ENCODE results near the gene UFD1.
A peak's percentile ranks its signal among the peaks of the same experiment; 100 is the strongest.

Gene UFD1

DNA sequence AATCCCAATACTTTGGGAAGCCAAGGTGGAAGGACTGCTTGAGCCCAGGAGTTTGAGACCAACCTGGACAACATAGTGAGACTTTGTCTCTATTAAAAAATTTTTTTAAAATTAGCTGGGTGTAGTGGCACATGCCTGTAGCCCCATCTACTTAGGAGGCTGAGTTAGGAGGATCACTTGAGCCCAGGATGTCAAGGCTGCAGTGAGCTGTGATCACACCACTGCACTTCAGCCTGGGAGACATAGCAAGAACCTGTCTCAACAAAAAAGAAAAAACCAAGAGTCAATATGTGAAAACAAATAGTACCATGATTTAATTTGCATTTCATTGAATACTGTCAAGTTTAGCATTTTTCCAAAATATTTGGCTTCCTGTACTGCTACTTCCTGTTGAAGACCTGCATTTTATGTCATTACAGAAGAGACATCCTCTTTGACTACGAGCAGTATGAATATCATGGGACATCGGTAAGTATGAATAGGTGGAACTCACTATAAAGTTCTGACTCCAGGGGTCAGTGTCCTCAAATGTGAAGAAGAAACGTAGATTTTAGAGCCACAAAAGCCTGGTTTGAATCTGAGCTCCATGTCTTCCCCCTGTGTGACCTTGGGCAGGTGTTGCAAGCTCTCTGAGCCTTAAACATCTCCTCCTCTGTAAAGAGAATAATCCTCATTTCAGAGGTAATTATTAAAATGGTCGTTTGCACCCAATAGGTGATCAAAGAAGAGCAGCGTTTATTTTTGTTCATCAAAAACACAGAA is 16.8 kb upstream of the UFD1 start:
- H3K4me1 Mint-ChIP-seq, result peaks cover 10% of the 10 kb centered on the region
- H3K27ac Mint-ChIP-seq, result peak overlapping the region; percentile 13
- H3K36me3 Mint-ChIP-seq, result peaks cover 37% of the 10 kb centered on the region
- no peaks in the 10 kb centered on the region for H3K9me3 Mint-ChIP-seq
- no peak for DNase-seq
- no peaks in the 10 kb centered on the region for H3K27me3 Mint-ChIP-seq
- H3K4me3 Mint-ChIP-seq, result no peak overlapping the region
- CTCF ChIA-PET, result interaction anchor here (0.7 to 4.2 kb wide), 5 partner anchors 10 to 136 kb away, joined by 3 to 29 read pairs (median 5); no protein-coding TSS in a partner anchor

- H3K36me3 Mint-ChIP-seq, result peaks cover 38% of the 10 kb centered on the region
- H3K27me3 Mint-ChIP-seq, result no peaks in the 10 kb centered on the region
- CTCF ChIA-PET, result no interaction called here
- H3K4me1 Mint-ChIP-seq, result peaks cover 12% of the 10 kb centered on the region
- DNase-seq, result no peak
- H3K27ac Mint-ChIP-seq, result peak overlapping the region; percentile 33
- no peaks in the 10 kb centered on the region for H3K9me3 Mint-ChIP-seq
- H3K4me3 Mint-ChIP-seq, result no peak overlapping the region
Observed at GRCh38 chr22:19494676-19495173, 15.7 kb upstream of the UFD1 start.

- Mint-ChIP-seq H3K36me3 (peaks cover 40% of the 10 kb centered on the region), H3K9me3 (no peaks in the 10 kb centered on the region), H3K4me1 (peaks cover 12% of the 10 kb centered on the region), H3K27me3 (no peaks in the 10 kb centered on the region), H3K27ac (no peak overlapping the region), H3K4me3 (no peak overlapping the region)
- CTCF ChIA-PET, result interaction anchor here (1.0 kb wide), 1 partner anchor 136 kb away, joined by 3 read pairs; no protein-coding TSS in a partner anchor
- DNase-seq, result no peak
Observed at GRCh38 chr22:19494001-19494560, 15.1 kb upstream of the UFD1 start.

DNA sequence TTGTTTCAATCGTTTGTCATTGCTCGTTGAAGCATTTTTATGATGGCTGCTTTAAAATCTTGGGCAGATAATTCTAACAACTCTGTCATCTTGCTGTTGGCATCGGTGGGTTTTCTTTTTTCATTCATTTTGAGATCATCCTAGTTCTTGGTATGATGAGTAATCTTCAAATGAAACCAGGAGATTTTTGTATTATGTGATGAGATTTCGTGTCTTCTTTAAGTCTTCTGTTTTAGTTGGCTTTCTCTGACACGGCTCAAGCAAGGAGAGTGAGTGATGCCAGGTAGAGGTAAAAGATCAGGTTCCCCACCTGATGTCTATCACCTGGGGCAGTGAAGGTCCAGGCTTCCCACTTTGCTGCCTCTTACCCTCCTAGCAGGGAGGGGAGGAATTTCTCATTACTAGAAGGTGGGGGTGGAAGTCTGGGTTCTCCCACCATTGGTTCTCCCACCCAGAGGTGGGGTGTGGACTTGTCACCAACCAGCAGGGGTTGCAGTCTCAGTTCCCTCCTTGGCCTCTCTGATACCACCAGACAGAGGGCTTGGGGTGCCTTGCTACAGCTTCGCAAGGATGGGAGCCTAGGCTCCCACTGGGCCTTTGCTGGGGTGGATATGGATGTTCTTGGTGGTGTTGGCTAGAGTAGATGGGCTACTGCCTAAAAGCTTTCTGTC is 13.6 kb upstream of the UFD1 start:
- Mint-ChIP-seq H3K4me3 (no peak overlapping the region), H3K27ac (no peak overlapping the region), H3K4me1 (peaks cover 12% of the 10 kb centered on the region), H3K27me3 (no peaks in the 10 kb centered on the region), H3K36me3 (peaks cover 37% of the 10 kb centered on the region), H3K9me3 (no peaks in the 10 kb centered on the region)
- CTCF ChIA-PET, result interaction anchor here (0.6 to 1.0 kb wide), 2 partner anchors 137 to 272 kb away, joined by 3 read pairs; no protein-coding TSS in a partner anchor
- DNase-seq, result no peak

- CTCF ChIA-PET, result interaction anchor here (0.7 kb wide), 1 partner anchor 128 kb away, joined by 3 read pairs; no protein-coding TSS in a partner anchor
- Mint-ChIP-seq H3K27me3 (no peaks in the 10 kb centered on the region), H3K27ac (no peak overlapping the region), H3K9me3 (no peaks in the 10 kb centered on the region), H3K36me3 (peaks cover 32% of the 10 kb centered on the region), H3K4me1 (peaks cover 8% of the 10 kb centered on the region), H3K4me3 (no peak overlapping the region)
- no peak for DNase-seq
Observed at GRCh38 chr22:19490628-19491230, 11.7 kb upstream of the UFD1 start.

DNA sequence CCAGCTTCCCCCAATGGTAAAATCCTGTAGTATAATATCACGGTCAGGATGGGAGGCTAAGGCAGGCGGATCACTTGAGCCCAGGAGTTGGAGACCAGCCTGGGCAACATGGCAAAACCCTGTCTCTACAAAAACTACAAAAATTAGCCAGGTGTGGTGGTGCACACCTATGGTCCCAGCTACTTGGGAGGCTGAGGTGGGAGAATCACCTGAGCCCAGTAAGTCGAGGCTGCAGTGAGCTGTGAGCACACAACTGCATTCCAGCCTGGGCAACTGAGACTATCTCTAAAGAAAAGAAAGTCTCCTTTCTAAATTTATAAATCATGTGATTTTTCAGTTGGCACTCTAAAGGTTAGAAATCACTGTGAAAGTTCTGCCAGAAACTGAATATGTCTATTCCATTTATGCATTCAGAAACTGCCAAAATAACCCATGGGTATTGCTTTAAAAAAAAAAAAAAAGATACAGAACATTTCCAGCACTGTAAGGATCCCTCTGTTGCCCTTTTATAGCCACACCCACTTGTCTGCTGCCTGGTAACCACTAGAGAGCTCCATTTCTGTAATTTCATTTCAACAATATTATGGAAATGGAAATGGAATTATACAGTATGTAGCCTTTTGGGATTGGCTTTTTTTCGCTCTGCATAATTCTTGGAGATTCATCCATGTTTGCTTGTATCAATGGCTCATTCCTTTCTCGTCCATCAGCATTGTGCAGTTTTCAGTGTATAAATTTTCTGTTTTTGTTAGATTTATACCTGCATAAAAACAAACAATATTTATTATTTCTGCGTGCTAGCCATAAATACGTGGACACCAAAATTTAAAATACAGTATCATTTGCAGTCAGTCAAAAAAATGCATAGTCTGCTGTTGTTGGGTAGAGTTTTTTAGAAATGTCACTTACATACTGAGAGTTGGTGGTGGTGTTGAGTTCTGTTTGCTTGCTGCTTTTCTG is 10.2 kb upstream of the UFD1 start:
- Mint-ChIP-seq H3K27ac (no peak overlapping the region), H3K4me3 (no peak overlapping the region), H3K27me3 (no peaks in the 10 kb centered on the region), H3K4me1 (peaks cover 5% of the 10 kb centered on the region), H3K9me3 (no peaks in the 10 kb centered on the region), H3K36me3 (peaks cover 41% of the 10 kb centered on the region)
- no peak for DNase-seq
- CTCF ChIA-PET, result no interaction called here

GRCh38 chr22:19488285-19488684 is 9.3 kb upstream of the UFD1 start:
- peaks cover 7% of the 10 kb centered on the region for H3K4me1 Mint-ChIP-seq
- H3K9me3 Mint-ChIP-seq, result no peaks in the 10 kb centered on the region
- H3K4me3 Mint-ChIP-seq, result no peak overlapping the region
- no peak overlapping the region for H3K27ac Mint-ChIP-seq
- peaks cover 43% of the 10 kb centered on the region for H3K36me3 Mint-ChIP-seq
- CTCF ChIA-PET, result interaction anchor here (1.0 to 1.2 kb wide), 2 partner anchors 9 to 142 kb away, joined by 3 read pairs; no protein-coding TSS in a partner anchor
- no peak for DNase-seq
- H3K27me3 Mint-ChIP-seq, result no peaks in the 10 kb centered on the region

- H3K4me3 Mint-ChIP-seq, result no peak overlapping the region
- H3K27ac Mint-ChIP-seq, result no peak overlapping the region
- no peak for DNase-seq
- no peaks in the 10 kb centered on the region for H3K9me3 Mint-ChIP-seq
- CTCF ChIA-PET, result no interaction called here
- H3K27me3 Mint-ChIP-seq, result no peaks in the 10 kb centered on the region
- peaks cover 32% of the 10 kb centered on the region for H3K36me3 Mint-ChIP-seq
- H3K4me1 Mint-ChIP-seq, result peaks cover 19% of the 10 kb centered on the region
Observed at GRCh38 chr22:19483481-19484244, 4.7 kb upstream of the UFD1 start.

- no peak overlapping the region for H3K27ac Mint-ChIP-seq
- H3K4me1 Mint-ChIP-seq, result peaks cover 27% of the 10 kb centered on the region
- H3K4me3 Mint-ChIP-seq, result no peak overlapping the region
- peaks cover 32% of the 10 kb centered on the region for H3K36me3 Mint-ChIP-seq
- H3K27me3 Mint-ChIP-seq, result no peaks in the 10 kb centered on the region
- CTCF ChIA-PET, result no interaction called here
- H3K9me3 Mint-ChIP-seq, result no peaks in the 10 kb centered on the region
- no peak for DNase-seq
Observed at GRCh38 chr22:19482297-19482696, 3.3 kb upstream of the UFD1 start.

GRCh38 chr22:19480789-19481188 is 1.8 kb upstream of the UFD1 start:
- CTCF ChIA-PET, result no interaction called here
- no peaks in the 10 kb centered on the region for H3K9me3 Mint-ChIP-seq
- no peaks in the 10 kb centered on the region for H3K27me3 Mint-ChIP-seq
- peaks cover 29% of the 10 kb centered on the region for H3K36me3 Mint-ChIP-seq
- H3K4me1 Mint-ChIP-seq, result peaks cover 36% of the 10 kb centered on the region
- peak overlapping the region; percentile 99 for H3K4me3 Mint-ChIP-seq
- no peak overlapping the region for H3K27ac Mint-ChIP-seq
- DNase-seq, result no peak

DNA sequence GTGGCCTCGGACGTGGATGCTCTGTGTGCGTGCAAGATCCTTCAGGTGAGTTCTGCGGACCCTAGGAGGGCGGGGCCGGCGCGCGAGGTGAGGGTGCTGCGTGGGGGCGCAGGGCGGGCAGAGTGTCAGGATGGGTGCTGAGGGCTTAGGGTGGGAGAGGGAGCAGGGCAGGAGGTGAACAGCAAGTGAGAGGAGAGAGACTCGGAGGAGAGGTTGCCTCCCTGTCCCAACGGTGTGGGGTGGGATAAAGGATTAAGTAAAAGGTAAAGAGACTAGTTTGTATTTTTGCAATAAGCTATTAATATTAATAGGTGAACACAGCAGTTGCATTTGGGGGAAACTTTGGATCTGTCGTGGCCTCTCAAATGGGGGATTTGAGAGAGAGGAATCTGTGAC is 1.2 kb upstream of the UFD1 start:
- H3K27me3 Mint-ChIP-seq, result no peaks in the 10 kb centered on the region
- H3K36me3 Mint-ChIP-seq, result peaks cover 34% of the 10 kb centered on the region
- no peak for DNase-seq
- CTCF ChIA-PET, result interaction anchor here (1.3 kb wide), 1 partner anchor 152 kb away, joined by 4 read pairs; no protein-coding TSS in a partner anchor
- no peaks in the 10 kb centered on the region for H3K9me3 Mint-ChIP-seq
- peak overlapping the region; percentile 98 for H3K27ac Mint-ChIP-seq
- H3K4me1 Mint-ChIP-seq, result peaks cover 39% of the 10 kb centered on the region
- H3K4me3 Mint-ChIP-seq, result peak overlapping the region; percentile 99

- CTCF ChIA-PET, result interaction anchor here (1.3 to 3.0 kb wide), 3 partner anchors 15 to 152 kb away, joined by 4 to 14 read pairs (median 8); no protein-coding TSS in a partner anchor
- Mint-ChIP-seq H3K9me3 (no peaks in the 10 kb centered on the region), H3K36me3 (peaks cover 29% of the 10 kb centered on the region), H3K4me1 (peaks cover 39% of the 10 kb centered on the region), H3K27me3 (no peaks in the 10 kb centered on the region), H3K4me3 (peak within 1 kb of the TSS; percentile 99), H3K27ac (peak within 1 kb of the TSS; percentile 98)
- peak; percentile 98 for DNase-seq
Observed at GRCh38 chr22:19479355-19480172, 571 bp upstream of the UFD1 start, which contains the start of gene CDC45. CDC45 (plus strand) TSS chr22:19479920; CDS start chr22:19479969, 49 bp downstream.

Measured in activated naive CD4-positive, alpha-beta T cell treated with anti-CD3 and anti-CD28 coated beads, Interleukin-2, amount 10 ng/mL, durations not matched to agents 7 days and 5 days (primary cell).